Neural cell (in vitro differentiated cells): ENCODE results near the gene PAMR1.

Source experiments
- CTCF ChIP-seq: fragments of 450-650 bp; IDR thresholded peaks from 2 replicates; pipeline ENCODE4 v1.5.1; 2014; ENCODE audit warnings: antibody characterized with exemption, mild to moderate bottlenecking, moderate library complexity; ENCODE audit not compliant: poor library complexity, severe bottlenecking
- EP300 ChIP-seq: fragments of 450-650 bp; conservative IDR thresholded peaks from 2 replicates; pipeline ENCODE4 v1.6.1; 2014; ENCODE audit warnings: antibody characterized with exemption, mild to moderate bottlenecking, moderate library complexity; ENCODE audit not compliant: poor library complexity, severe bottlenecking
- EZH2 ChIP-seq: fragments of 200-600, 300-800 bp; shearing (Covaris generic), sonication (generic); IDR thresholded peaks from 2 replicates; pipeline ENCODE4 v1.6.1; 2014; ENCODE audit warnings: antibody characterized with exemption, low read length, borderline replicate concordance, mild to moderate bottlenecking; ENCODE audit not compliant: insufficient read depth, poor library complexity, severe bottlenecking
- MXI1 ChIP-seq: fragments of 450-650 bp; conservative IDR thresholded peaks from 2 replicates; pipeline ENCODE4 v1.6.1; 2014; ENCODE audit warnings: antibody characterized with exemption, mild to moderate bottlenecking; ENCODE audit not compliant: poor library complexity, severe bottlenecking
- POLR2AphosphoS5 ChIP-seq: IDR thresholded peaks from 2 replicates; pipeline ENCODE4 v1.6.1; 2012
- RAD21 ChIP-seq: fragments of 450-650 bp; conservative IDR thresholded peaks from 2 replicates; pipeline ENCODE4 v1.6.1; 2014; ENCODE audit warnings: antibody characterized with exemption, mild to moderate bottlenecking, moderate library complexity
- TAF1 ChIP-seq: IDR thresholded peaks from 2 replicates; pipeline ENCODE4 v1.6.1; 2012; ENCODE audit warnings: low read depth

GRCh38 chr11:35514481-35514880 is 10.9 kb downstream of the PAMR1 start:
- TF ChIP-seq CTCF: no peak
- TF ChIP-seq EP300: no peak
- TF ChIP-seq TAF1: no peak
- no peak for TF ChIP-seq EZH2
- TF ChIP-seq MXI1: no peak
- TF ChIP-seq POLR2AphosphoS5: no peak
- no peak for TF ChIP-seq RAD21
